Activated naive CD4-positive, alpha-beta T cell treated with anti-CD3 and anti-CD28 coated beads, Interleukin-2, amount 50 U/mL, for 24 hours (primary cell): Measurements from ENCODE around the gene SIAH1.
"Not testable (repeated sequence)": the region's sequence is repeated elsewhere in the genome, so short reads cannot be mapped to it uniquely, and the experiment has no call there.

ENCODE experiments used
- H3K27ac Mint-ChIP-seq: one replicate; pipeline ENCODE4 v1.8.0; 2021; ENCODE audit warnings: mild to moderate bottlenecking, mixed read lengths
- H3K27me3 Mint-ChIP-seq: one replicate; pipeline ENCODE4 v1.8.0; 2021; ENCODE audit warnings: mixed read lengths
- H3K36me3 Mint-ChIP-seq: one replicate; pipeline ENCODE4 v1.8.0; 2021; ENCODE audit warnings: mixed read lengths
- H3K4me1 Mint-ChIP-seq: one replicate; pipeline ENCODE4 v1.8.0; 2021; ENCODE audit warnings: mixed read lengths
- H3K4me3 Mint-ChIP-seq: one replicate; pipeline ENCODE4 v1.8.0; 2021; ENCODE audit warnings: mild to moderate bottlenecking, mixed read lengths
- H3K9me3 Mint-ChIP-seq: one replicate; pipeline ENCODE4 v1.8.0; 2021; ENCODE audit warnings: mixed read lengths

SIAH1 gene

GRCh38 chr16:48377301-48377700, 7.9 kb downstream of the SIAH1 start:
- not testable (repeated sequence) for H3K4me3 Mint-ChIP-seq, H3K36me3 Mint-ChIP-seq, H3K27me3 Mint-ChIP-seq, H3K9me3 Mint-ChIP-seq, H3K27ac Mint-ChIP-seq
- H3K4me1 Mint-ChIP-seq: peaks cover 43% of the 10 kb centered on the region

GRCh38 chr16:48374255-48374654, 11.0 kb downstream of the SIAH1 start:
- Mint-ChIP-seq H3K27ac (no peak overlapping the region), H3K4me1 (peaks cover 42% of the 10 kb centered on the region), H3K9me3 (no peaks in the 10 kb centered on the region), H3K4me3 (no peak overlapping the region), H3K27me3 (no peaks in the 10 kb centered on the region), H3K36me3 (peaks cover 2% of the 10 kb centered on the region)

- peaks cover 2% of the 10 kb centered on the region for H3K36me3 Mint-ChIP-seq
- H3K27ac Mint-ChIP-seq: no peak overlapping the region
- no peaks in the 10 kb centered on the region for H3K27me3 Mint-ChIP-seq
- no peaks in the 10 kb centered on the region for H3K9me3 Mint-ChIP-seq
- peaks cover 40% of the 10 kb centered on the region for H3K4me1 Mint-ChIP-seq
- no peak overlapping the region for H3K4me3 Mint-ChIP-seq
Measured at GRCh38 chr16:48373258-48374029, 11.8 kb downstream of the SIAH1 start.

GRCh38 chr16:48372744-48373143, 12.5 kb downstream of the SIAH1 start:
- Mint-ChIP-seq H3K36me3 (peaks cover 2% of the 10 kb centered on the region), H3K4me1 (peaks cover 41% of the 10 kb centered on the region), H3K4me3 (no peak overlapping the region), H3K27ac (no peak overlapping the region), H3K27me3 (no peaks in the 10 kb centered on the region), H3K9me3 (no peaks in the 10 kb centered on the region)

- Mint-ChIP-seq H3K27ac (no peak overlapping the region), H3K27me3 (no peaks in the 10 kb centered on the region), H3K36me3 (no peaks in the 10 kb centered on the region), H3K4me1 (peaks cover 45% of the 10 kb centered on the region), H3K4me3 (no peak overlapping the region), H3K9me3 (no peaks in the 10 kb centered on the region)
Measured at GRCh38 chr16:48371393-48371780, 13.8 kb downstream of the SIAH1 start.

- not testable (repeated sequence) for H3K27ac Mint-ChIP-seq
- H3K4me1 Mint-ChIP-seq: peaks cover 49% of the 10 kb centered on the region
Measured at GRCh38 chr16:48370668-48371392, 14.4 kb downstream of the SIAH1 start.

GRCh38 chr16:48370229-48370628, 15.0 kb downstream of the SIAH1 start:
- Mint-ChIP-seq H3K4me1 (peaks cover 54% of the 10 kb centered on the region), H3K27ac (no peak overlapping the region), H3K27me3 (no peaks in the 10 kb centered on the region), H3K36me3 (no peaks in the 10 kb centered on the region), H3K4me3 (no peak overlapping the region), H3K9me3 (no peaks in the 10 kb centered on the region)

More at GRCh38 chr16:48370668-48371392, 14.4 kb downstream of the SIAH1 start:
- not testable (repeated sequence) for H3K9me3 Mint-ChIP-seq, H3K36me3 Mint-ChIP-seq, H3K4me3 Mint-ChIP-seq, H3K27me3 Mint-ChIP-seq

- Mint-ChIP-seq H3K9me3 (no peaks in the 10 kb centered on the region), H3K4me3 (no peak overlapping the region), H3K36me3 (no peaks in the 10 kb centered on the region), H3K4me1 (peaks cover 58% of the 10 kb centered on the region), H3K27me3 (no peaks in the 10 kb centered on the region), H3K27ac (no peak overlapping the region)
Measured at GRCh38 chr16:48369765-48370164, 15.4 kb downstream of the SIAH1 start.

GRCh38 chr16:48367441-48368049, 17.7 kb downstream of the SIAH1 start:
- Mint-ChIP-seq H3K4me3 (peak overlapping the region; percentile 96), H3K9me3 (no peaks in the 10 kb centered on the region), H3K27ac (peak overlapping the region; percentile 99), H3K4me1 (peaks cover 69% of the 10 kb centered on the region), H3K36me3 (no peaks in the 10 kb centered on the region), H3K27me3 (no peaks in the 10 kb centered on the region)

- Mint-ChIP-seq H3K9me3 (no peaks in the 10 kb centered on the region), H3K4me1 (peaks cover 69% of the 10 kb centered on the region), H3K27ac (peak overlapping the region; percentile 99), H3K27me3 (no peaks in the 10 kb centered on the region), H3K4me3 (peak overlapping the region; percentile 96), H3K36me3 (no peaks in the 10 kb centered on the region)
Measured at GRCh38 chr16:48366165-48367093, 18.8 kb downstream of the SIAH1 start.

GRCh38 chr16:48365601-48366164, 19.5 kb downstream of the SIAH1 start:
- Mint-ChIP-seq H3K36me3 (no peaks in the 10 kb centered on the region), H3K4me1 (peaks cover 68% of the 10 kb centered on the region), H3K4me3 (peak overlapping the region; percentile 96), H3K27ac (peak overlapping the region; percentile 99), H3K9me3 (no peaks in the 10 kb centered on the region), H3K27me3 (no peaks in the 10 kb centered on the region)

GRCh38 chr16:48365025-48365600, 20.1 kb downstream of the SIAH1 start:
- Mint-ChIP-seq H3K36me3 (no peaks in the 10 kb centered on the region), H3K4me1 (peaks cover 67% of the 10 kb centered on the region), H3K9me3 (no peaks in the 10 kb centered on the region), H3K4me3 (peak overlapping the region; percentile 70), H3K27ac (no peak overlapping the region), H3K27me3 (no peaks in the 10 kb centered on the region)

- Mint-ChIP-seq H3K27me3 (no peaks in the 10 kb centered on the region), H3K36me3 (peaks cover 2% of the 10 kb centered on the region), H3K27ac (no peak overlapping the region), H3K4me1 (peaks cover 41% of the 10 kb centered on the region), H3K4me3 (no peak overlapping the region), H3K9me3 (no peaks in the 10 kb centered on the region)
Measured at GRCh38 chr16:48361540-48362144, 23.6 kb downstream of the SIAH1 start.

GRCh38 chr16:48361012-48361411, 24.2 kb downstream of the SIAH1 start:
- Mint-ChIP-seq H3K27ac (no peak overlapping the region), H3K4me1 (peaks cover 35% of the 10 kb centered on the region), H3K4me3 (no peak overlapping the region)

More at GRCh38 chr16:48361012-48361411, 24.2 kb downstream of the SIAH1 start:
- H3K36me3 Mint-ChIP-seq: peaks cover 2% of the 10 kb centered on the region
- no peaks in the 10 kb centered on the region for H3K27me3 Mint-ChIP-seq
- no peaks in the 10 kb centered on the region for H3K9me3 Mint-ChIP-seq
